Activated CD8-positive, alpha-beta T cell treated with anti-CD3 and anti-CD28 coated beads, Interleukin-2, amount 10 ng/mL, durations not matched to agents 7 days and 5 days (primary cell): ENCODE measurements around the gene RBFOX2. TPM values are rescaled to one million over a fixed set of nuclear protein-coding genes. Genes with fewer than 3 reads are reported as not detected.

Experiments
- ATAC-seq: fragments of 150-1000 bp; cut with Tn5 transposase; one replicate; pipeline ENCODE4 v1.10.0; 2021; ENCODE audit warnings: moderate library complexity
- CTCF ChIA-PET: fragments of 350-600 bp; sonication (Branson Sonifier 250); formaldehyde crosslinking; loops from one replicate; lab custom pipeline; 2021; ENCODE audit warnings: antibody characterized with exemption; lab: Charles Lee
- POLR2A ChIA-PET: fragments of 350-600 bp; sonication (Branson Sonifier 250); formaldehyde crosslinking; loops from one replicate; lab custom pipeline; 2021; ENCODE audit warnings: antibody characterized with exemption; lab: Charles Lee
- DNase-seq: peaks from one replicate; pipeline ENCODE4 v3.0.0-alpha.2; 2020
- H3K27ac Mint-ChIP-seq: one replicate; pipeline ENCODE4 v1.8.0; 2021; ENCODE audit warnings: mild to moderate bottlenecking, mixed read lengths
- H3K27me3 Mint-ChIP-seq: one replicate; pipeline ENCODE4 v1.8.0; 2021; ENCODE audit warnings: low read depth, mixed read lengths
- H3K36me3 Mint-ChIP-seq: one replicate; pipeline ENCODE4 v1.8.0; 2021; ENCODE audit warnings: low read depth, mixed read lengths
- H3K4me1 Mint-ChIP-seq: one replicate; pipeline ENCODE4 v1.8.0; 2021; ENCODE audit warnings: low read depth, mixed read lengths
- H3K4me3 Mint-ChIP-seq: one replicate; pipeline ENCODE4 v1.8.0; 2021; ENCODE audit warnings: mild to moderate bottlenecking, mixed read lengths
- H3K9me3 Mint-ChIP-seq: one replicate; pipeline ENCODE4 v1.8.0; 2022; ENCODE audit warnings: mixed read lengths; ENCODE audit not compliant: insufficient read depth
- total RNA-seq, 2 experiments: library from RNA; stranded (reverse); gene quantifications; one replicate each; pipeline ENCODE4 v1.2.3, GENCODE V29; 2021

Gene RBFOX2
- total RNA-seq, 2 experiments from 2014 or later: 0.03 to 0.37 TPM

DNA sequence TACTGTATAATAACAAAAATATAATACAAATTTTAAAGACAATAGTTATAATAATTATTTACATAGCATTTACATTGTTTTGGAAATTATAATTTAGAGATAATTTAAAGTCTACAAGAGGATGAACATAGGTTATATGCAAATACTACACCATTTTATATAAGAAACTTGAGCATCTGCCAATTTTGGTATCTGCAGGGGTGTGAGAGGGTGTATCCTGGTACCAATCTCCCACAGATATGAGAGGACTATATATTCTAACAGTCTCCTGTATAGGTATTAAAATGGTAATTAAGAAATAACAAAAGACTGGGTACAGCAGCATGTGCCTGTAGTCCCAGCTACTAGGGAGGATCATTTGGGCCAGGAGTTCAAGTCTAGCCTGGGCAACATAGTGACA lies 176.5 kb downstream of the RBFOX2 start:
- Mint-ChIP-seq H3K36me3 (no peaks in the 10 kb centered on the region), H3K9me3 (no peaks in the 10 kb centered on the region), H3K27me3 (peaks cover 8% of the 10 kb centered on the region), H3K4me1 (no peaks in the 10 kb centered on the region), H3K4me3 (no peak overlapping the region), H3K27ac (no peak overlapping the region)
- DNase-seq (no peak), ATAC-seq (no peak)
- ChIA-PET POLR2A (no interaction called here), CTCF (no interaction called here)

DNA sequence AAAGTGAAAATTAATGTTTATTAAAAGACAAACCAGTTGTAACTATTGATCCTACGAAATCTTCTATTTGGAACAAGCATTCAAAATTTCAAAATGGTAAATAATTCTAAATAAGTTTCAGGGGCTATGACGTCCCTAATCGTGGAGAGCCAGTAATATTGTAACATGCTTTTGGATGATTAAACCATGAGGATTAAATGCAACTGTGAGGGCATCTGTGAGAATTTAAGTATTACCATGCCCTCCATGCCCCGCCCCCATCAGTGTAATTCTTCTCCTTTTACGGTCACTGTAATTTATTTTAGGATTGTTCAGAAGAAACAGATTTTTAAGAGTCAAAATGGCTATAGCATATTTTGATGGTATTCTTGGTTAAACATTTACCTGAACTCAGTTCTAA lies 177.8 kb downstream of the RBFOX2 start:
- POLR2A ChIA-PET: interaction anchor here (0.6 kb wide), 1 partner anchor 31 kb away, joined by 3 read pairs; no protein-coding TSS in a partner anchor
- Mint-ChIP-seq H3K9me3 (no peaks in the 10 kb centered on the region), H3K27ac (no peak overlapping the region), H3K4me3 (no peak overlapping the region), H3K36me3 (no peaks in the 10 kb centered on the region), H3K4me1 (no peaks in the 10 kb centered on the region), H3K27me3 (peaks cover 6% of the 10 kb centered on the region)
- DNase-seq (no peak), ATAC-seq (no peak)
- CTCF ChIA-PET: no interaction called here

DNA sequence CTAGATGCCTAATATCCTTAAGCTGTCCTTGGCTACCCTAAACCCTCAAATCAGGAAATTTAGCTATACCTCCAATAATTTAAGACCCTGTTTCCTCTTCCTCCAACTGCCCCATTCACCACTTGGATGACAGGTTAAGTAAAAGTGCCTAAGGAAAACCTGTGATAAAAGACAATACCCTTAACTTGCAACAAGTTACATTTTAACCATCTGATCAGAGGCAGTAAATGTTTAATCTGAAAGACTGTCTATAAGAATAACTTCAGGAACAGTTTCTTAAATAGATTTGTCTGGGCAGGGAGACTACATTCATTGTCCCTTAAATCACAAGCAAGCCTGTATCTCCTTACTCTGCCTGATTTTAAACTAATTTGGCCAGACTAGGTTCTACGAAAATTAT lies 181.8 kb downstream of the RBFOX2 start:
- Mint-ChIP-seq H3K36me3 (no peaks in the 10 kb centered on the region), H3K27me3 (peaks cover 14% of the 10 kb centered on the region), H3K27ac (no peak overlapping the region), H3K4me3 (no peak overlapping the region), H3K9me3 (no peaks in the 10 kb centered on the region), H3K4me1 (no peaks in the 10 kb centered on the region)
- ATAC-seq (no peak), DNase-seq (no peak)
- POLR2A ChIA-PET: no interaction called here
- CTCF ChIA-PET: interaction anchor here (0.6 kb wide), 1 partner anchor 8 kb away, joined by 3 read pairs; no protein-coding TSS in a partner anchor

- ATAC-seq (no peak), DNase-seq (no peak)
- Mint-ChIP-seq H3K36me3 (no peaks in the 10 kb centered on the region), H3K27ac (no peak overlapping the region), H3K27me3 (peaks cover 17% of the 10 kb centered on the region), H3K4me1 (no peaks in the 10 kb centered on the region), H3K4me3 (no peak overlapping the region), H3K9me3 (no peaks in the 10 kb centered on the region)
- ChIA-PET CTCF (no interaction called here), POLR2A (no interaction called here)
These were observed 183.7 kb downstream of the RBFOX2 start for GRCh38 chr22:35844886-35845285.

- no peak for DNase-seq
- CTCF ChIA-PET: no interaction called here
- POLR2A ChIA-PET: no interaction called here
- Mint-ChIP-seq H3K9me3 (no peaks in the 10 kb centered on the region), H3K27ac (no peak overlapping the region), H3K4me3 (no peak overlapping the region), H3K4me1 (no peaks in the 10 kb centered on the region), H3K36me3 (no peaks in the 10 kb centered on the region), H3K27me3 (peaks cover 24% of the 10 kb centered on the region)
- ATAC-seq: peak; percentile 15
These were observed 185.7 kb downstream of the RBFOX2 start for GRCh38 chr22:35842954-35843353.

GRCh38 chr22:35842519-35842913 lies 186.1 kb downstream of the RBFOX2 start:
- H3K27ac Mint-ChIP-seq: no peak overlapping the region
- H3K9me3 Mint-ChIP-seq: no peaks in the 10 kb centered on the region
- DNase-seq (no peak), ATAC-seq (no peak)
- POLR2A ChIA-PET: no interaction called here
- no peaks in the 10 kb centered on the region for H3K36me3 Mint-ChIP-seq
- peaks cover 24% of the 10 kb centered on the region for H3K27me3 Mint-ChIP-seq
- CTCF ChIA-PET: no interaction called here
- H3K4me3 Mint-ChIP-seq: no peak overlapping the region
- H3K4me1 Mint-ChIP-seq: no peaks in the 10 kb centered on the region

- Mint-ChIP-seq H3K27ac (no peak overlapping the region), H3K9me3 (no peaks in the 10 kb centered on the region)
- CTCF ChIA-PET: interaction anchor here (1.2 kb wide), 1 partner anchor 89 kb away, joined by 3 read pairs; no protein-coding TSS in a partner anchor
These were observed 186.6 kb downstream of the RBFOX2 start for GRCh38 chr22:35841907-35842518.

GRCh38 chr22:35840302-35840739 lies 188.3 kb downstream of the RBFOX2 start:
- no peaks in the 10 kb centered on the region for H3K9me3 Mint-ChIP-seq
- H3K36me3 Mint-ChIP-seq: no peaks in the 10 kb centered on the region
- ChIA-PET POLR2A (no interaction called here), CTCF (no interaction called here)
- DNase-seq: no peak
- H3K27ac Mint-ChIP-seq: no peak overlapping the region
- no peaks in the 10 kb centered on the region for H3K4me1 Mint-ChIP-seq
- no peak overlapping the region for H3K4me3 Mint-ChIP-seq
- H3K27me3 Mint-ChIP-seq: peaks cover 30% of the 10 kb centered on the region
- no peak for ATAC-seq

More at GRCh38 chr22:35841907-35842518, 186.6 kb downstream of the RBFOX2 start:
- POLR2A ChIA-PET: no interaction called here
- no peak for ATAC-seq
- Mint-ChIP-seq H3K4me1 (no peaks in the 10 kb centered on the region), H3K27me3 (peaks cover 28% of the 10 kb centered on the region), H3K4me3 (no peak overlapping the region), H3K36me3 (no peaks in the 10 kb centered on the region)
- DNase-seq: no peak

DNA sequence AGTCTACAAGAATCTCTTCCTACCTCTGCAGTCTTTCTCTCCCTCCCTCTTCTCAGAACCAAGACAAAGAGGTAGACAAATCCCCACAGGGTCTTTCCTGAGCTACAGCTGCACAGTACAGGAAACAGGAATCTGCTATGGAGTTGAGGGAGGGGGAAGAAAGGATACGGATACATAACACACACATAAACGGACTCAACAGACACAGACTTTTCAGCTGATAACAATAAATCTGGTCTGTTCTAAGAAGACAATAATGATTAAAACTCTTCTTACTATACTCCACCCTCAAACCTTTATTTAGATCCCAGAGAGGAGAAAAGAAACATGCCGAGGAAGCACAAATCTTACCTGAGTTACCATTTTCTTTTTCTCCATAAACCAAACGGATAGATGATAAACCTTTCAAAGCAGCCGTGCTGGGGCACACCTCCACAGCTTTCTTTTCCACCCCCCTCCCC lies 188.8 kb downstream of the RBFOX2 start:
- ChIA-PET CTCF (no interaction called here), POLR2A (no interaction called here)
- no peak overlapping the region for H3K4me3 Mint-ChIP-seq
- H3K4me1 Mint-ChIP-seq: no peaks in the 10 kb centered on the region
- DNase-seq (no peak), ATAC-seq (no peak)
- H3K36me3 Mint-ChIP-seq: no peaks in the 10 kb centered on the region
- no peak overlapping the region for H3K27ac Mint-ChIP-seq
- H3K27me3 Mint-ChIP-seq: peaks cover 32% of the 10 kb centered on the region
- no peaks in the 10 kb centered on the region for H3K9me3 Mint-ChIP-seq

DNA sequence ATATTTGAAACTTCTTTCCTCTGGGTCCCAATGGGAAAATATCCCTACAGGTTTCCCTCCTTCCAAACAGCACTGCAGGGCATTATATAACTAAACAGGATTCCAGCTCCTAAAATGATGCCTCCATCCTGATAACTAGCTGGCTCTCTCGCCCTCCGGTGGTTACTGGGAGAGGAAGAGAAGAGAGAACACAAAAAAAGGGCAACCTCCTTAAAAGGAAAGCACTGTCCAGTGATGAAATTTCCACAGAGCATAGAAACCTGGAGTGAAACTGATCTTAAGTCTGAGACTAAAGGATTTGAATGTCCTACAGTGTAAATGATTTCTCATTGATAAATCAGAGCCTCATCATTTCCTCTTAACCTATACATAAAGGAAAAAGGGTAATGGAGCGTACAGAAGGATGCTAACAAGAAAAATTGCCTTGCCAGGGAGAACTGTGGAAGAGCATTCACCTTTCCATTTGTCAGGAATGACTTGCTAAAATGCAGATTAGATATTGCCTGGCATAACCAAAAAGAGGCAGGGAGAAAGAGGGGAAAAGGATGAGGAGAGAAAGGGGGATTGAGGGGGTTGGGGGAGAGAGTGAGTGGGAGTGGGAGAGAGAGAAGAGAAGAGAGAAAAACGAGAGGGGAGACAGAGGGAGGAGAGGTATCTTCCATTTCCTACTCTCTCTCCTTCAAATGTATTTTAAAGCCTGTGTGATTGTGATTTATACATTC lies 189.6 kb downstream of the RBFOX2 start:
- Mint-ChIP-seq H3K36me3 (no peaks in the 10 kb centered on the region), H3K27me3 (peaks cover 36% of the 10 kb centered on the region), H3K9me3 (no peaks in the 10 kb centered on the region), H3K27ac (no peak overlapping the region), H3K4me1 (no peaks in the 10 kb centered on the region), H3K4me3 (no peak overlapping the region)
- ChIA-PET POLR2A (no interaction called here), CTCF (interaction anchor here (0.6 kb wide), 1 partner anchor 8 kb away, joined by 3 read pairs; no protein-coding TSS in a partner anchor)
- ATAC-seq: no peak
- DNase-seq: peak; percentile 22

- Mint-ChIP-seq H3K36me3 (no peaks in the 10 kb centered on the region), H3K27ac (no peak overlapping the region), H3K27me3 (peaks cover 34% of the 10 kb centered on the region), H3K9me3 (no peaks in the 10 kb centered on the region), H3K4me1 (no peaks in the 10 kb centered on the region), H3K4me3 (no peak overlapping the region)
- DNase-seq (no peak), ATAC-seq (no peak)
- POLR2A ChIA-PET: no interaction called here
- CTCF ChIA-PET: no interaction called here
These were observed 191.4 kb downstream of the RBFOX2 start for GRCh38 chr22:35837101-35837727.
